Liver (tissue), 3 donors: ENCODE data around the gene CCDC201.

Experiments
- FOXA1 ChIP-seq: IDR thresholded peaks from 2 replicates; pipeline ENCODE4 v1.6.1; 2016; ENCODE audit warnings: antibody characterized with exemption
- HNF4A ChIP-seq, 2 donors: conservative IDR thresholded peaks; 2 replicates each; pipeline ENCODE4 v1.6.1; 2016; ENCODE audit warnings: antibody characterized with exemption in 2 of 2, mild to moderate bottlenecking in 2 of 2
- JUND ChIP-seq, 2 donors: IDR thresholded peaks; 2 replicates each; pipeline ENCODE4 v1.6.1; 2016; ENCODE audit warnings: antibody characterized with exemption in 2 of 2
- MAX ChIP-seq: IDR thresholded peaks from 2 replicates; pipeline ENCODE4 v1.6.1; 2016; ENCODE audit warnings: antibody characterized with exemption
- NR2F2 ChIP-seq: IDR thresholded peaks from 2 replicates; pipeline ENCODE4 v1.6.1; 2016; ENCODE audit warnings: antibody characterized with exemption
- RAD21 ChIP-seq, 2 donors: IDR thresholded peaks; 2 replicates each; pipeline ENCODE4 v1.6.1; 2016; ENCODE audit warnings: antibody characterized with exemption in 2 of 2, mild to moderate bottlenecking in 2 of 2
- SP1 ChIP-seq: IDR thresholded peaks from 2 replicates; pipeline ENCODE4 v1.6.1; 2018; ENCODE audit warnings: antibody characterized with exemption, mild to moderate bottlenecking
- TAF1 ChIP-seq: conservative IDR thresholded peaks from 2 replicates; pipeline ENCODE4 v1.6.1; 2016; ENCODE audit warnings: antibody characterized with exemption, mild to moderate bottlenecking
- ZBTB33 ChIP-seq: IDR thresholded peaks from 2 replicates; pipeline ENCODE4 v1.6.1; 2016; ENCODE audit warnings: antibody characterized with exemption
- TF ChIP-seq, protein P1 (sequence below): IDR thresholded peaks from 2 replicates; pipeline ENCODE4 v1.6.1; 2016; ENCODE audit warnings: antibody characterized with exemption, mild to moderate bottlenecking
- TF ChIP-seq, protein P2 (sequence below): fragments of 150-350 bp; IDR thresholded peaks from 2 replicates; pipeline ENCODE4 v1.5.1; 2017; ENCODE audit warnings: improper control_type of control experiment, low read depth, low read length; ENCODE audit not compliant: missing input control
- TF ChIP-seq, protein P3 (sequence below): IDR thresholded peaks from 2 replicates; pipeline ENCODE4 v1.6.1; 2016; ENCODE audit warnings: antibody characterized with exemption
- donor health status: healthy.
- donor health status: healthy.

- TF ChIP-seq, protein P1, sequence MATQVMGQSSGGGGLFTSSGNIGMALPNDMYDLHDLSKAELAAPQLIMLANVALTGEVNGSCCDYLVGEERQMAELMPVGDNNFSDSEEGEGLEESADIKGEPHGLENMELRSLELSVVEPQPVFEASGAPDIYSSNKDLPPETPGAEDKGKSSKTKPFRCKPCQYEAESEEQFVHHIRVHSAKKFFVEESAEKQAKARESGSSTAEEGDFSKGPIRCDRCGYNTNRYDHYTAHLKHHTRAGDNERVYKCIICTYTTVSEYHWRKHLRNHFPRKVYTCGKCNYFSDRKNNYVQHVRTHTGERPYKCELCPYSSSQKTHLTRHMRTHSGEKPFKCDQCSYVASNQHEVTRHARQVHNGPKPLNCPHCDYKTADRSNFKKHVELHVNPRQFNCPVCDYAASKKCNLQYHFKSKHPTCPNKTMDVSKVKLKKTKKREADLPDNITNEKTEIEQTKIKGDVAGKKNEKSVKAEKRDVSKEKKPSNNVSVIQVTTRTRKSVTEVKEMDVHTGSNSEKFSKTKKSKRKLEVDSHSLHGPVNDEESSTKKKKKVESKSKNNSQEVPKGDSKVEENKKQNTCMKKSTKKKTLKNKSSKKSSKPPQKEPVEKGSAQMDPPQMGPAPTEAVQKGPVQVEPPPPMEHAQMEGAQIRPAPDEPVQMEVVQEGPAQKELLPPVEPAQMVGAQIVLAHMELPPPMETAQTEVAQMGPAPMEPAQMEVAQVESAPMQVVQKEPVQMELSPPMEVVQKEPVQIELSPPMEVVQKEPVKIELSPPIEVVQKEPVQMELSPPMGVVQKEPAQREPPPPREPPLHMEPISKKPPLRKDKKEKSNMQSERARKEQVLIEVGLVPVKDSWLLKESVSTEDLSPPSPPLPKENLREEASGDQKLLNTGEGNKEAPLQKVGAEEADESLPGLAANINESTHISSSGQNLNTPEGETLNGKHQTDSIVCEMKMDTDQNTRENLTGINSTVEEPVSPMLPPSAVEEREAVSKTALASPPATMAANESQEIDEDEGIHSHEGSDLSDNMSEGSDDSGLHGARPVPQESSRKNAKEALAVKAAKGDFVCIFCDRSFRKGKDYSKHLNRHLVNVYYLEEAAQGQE = no peak
- TF ChIP-seq, protein P2, sequence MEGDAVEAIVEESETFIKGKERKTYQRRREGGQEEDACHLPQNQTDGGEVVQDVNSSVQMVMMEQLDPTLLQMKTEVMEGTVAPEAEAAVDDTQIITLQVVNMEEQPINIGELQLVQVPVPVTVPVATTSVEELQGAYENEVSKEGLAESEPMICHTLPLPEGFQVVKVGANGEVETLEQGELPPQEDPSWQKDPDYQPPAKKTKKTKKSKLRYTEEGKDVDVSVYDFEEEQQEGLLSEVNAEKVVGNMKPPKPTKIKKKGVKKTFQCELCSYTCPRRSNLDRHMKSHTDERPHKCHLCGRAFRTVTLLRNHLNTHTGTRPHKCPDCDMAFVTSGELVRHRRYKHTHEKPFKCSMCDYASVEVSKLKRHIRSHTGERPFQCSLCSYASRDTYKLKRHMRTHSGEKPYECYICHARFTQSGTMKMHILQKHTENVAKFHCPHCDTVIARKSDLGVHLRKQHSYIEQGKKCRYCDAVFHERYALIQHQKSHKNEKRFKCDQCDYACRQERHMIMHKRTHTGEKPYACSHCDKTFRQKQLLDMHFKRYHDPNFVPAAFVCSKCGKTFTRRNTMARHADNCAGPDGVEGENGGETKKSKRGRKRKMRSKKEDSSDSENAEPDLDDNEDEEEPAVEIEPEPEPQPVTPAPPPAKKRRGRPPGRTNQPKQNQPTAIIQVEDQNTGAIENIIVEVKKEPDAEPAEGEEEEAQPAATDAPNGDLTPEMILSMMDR = no peak
- TF ChIP-seq MAX (no peak), JUND (IDR thresholded peaks at IDR 0.05) (no peak), SP1 (no peak), RAD21 (IDR thresholded peaks at IDR 0.05) (no peak), FOXA1 (no peak), NR2F2 (no peak), TAF1 (no peak), ZBTB33 (no peak), HNF4A (conservative IDR thresholded peaks at IDR 0.05) (no peak)
- TF ChIP-seq, protein P3, sequence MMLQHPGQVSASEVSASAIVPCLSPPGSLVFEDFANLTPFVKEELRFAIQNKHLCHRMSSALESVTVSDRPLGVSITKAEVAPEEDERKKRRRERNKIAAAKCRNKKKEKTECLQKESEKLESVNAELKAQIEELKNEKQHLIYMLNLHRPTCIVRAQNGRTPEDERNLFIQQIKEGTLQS = no peak
Observed at GRCh38 chr7:45873355-45873754, 473 bp upstream of the CCDC201 start.
